Neural crest cell (in vitro differentiated cells): ENCODE measurements around the gene FMN1. TPM values are rescaled to one million over a fixed set of nuclear protein-coding genes. Genes with fewer than 3 reads are reported as not detected.

Source experiments
- DNase-seq: peaks from one replicate; pipeline ENCODE4 v3.0.0; 2021; ENCODE audit warnings: low read depth, mixed read lengths, low spot score
- H3K27ac Mint-ChIP-seq: one replicate; pipeline ENCODE4 v1.8.0; 2021; ENCODE audit warnings: mild to moderate bottlenecking, mixed read lengths; ENCODE audit not compliant: unreplicated experiment
- H3K27me3 Mint-ChIP-seq: 2 replicates; pipeline ENCODE4 v1.8.0; 2021; ENCODE audit warnings: low read depth, mild to moderate bottlenecking, mixed read lengths
- H3K36me3 Mint-ChIP-seq: 2 replicates; pipeline ENCODE4 v1.8.0; 2021; ENCODE audit warnings: low read depth, mild to moderate bottlenecking, mixed read lengths
- H3K4me1 Mint-ChIP-seq: 2 replicates; pipeline ENCODE4 v1.8.0; 2021; ENCODE audit warnings: mixed read lengths
- H3K4me3 Mint-ChIP-seq: one replicate; pipeline ENCODE4 v1.8.0; 2021; ENCODE audit warnings: mild to moderate bottlenecking, mixed read lengths
- H3K9me3 Mint-ChIP-seq: 2 replicates; pipeline ENCODE4 v1.8.0; 2021; ENCODE audit warnings: mixed read lengths
- CTCF ChIP-seq: fragments of 200-600 bp; sonication (generic); conservative IDR thresholded peaks from 2 replicates; pipeline ENCODE4 v1.5.0; 2021; ENCODE audit warnings: antibody characterized with exemption, mild to moderate bottlenecking
- total RNA-seq: library from RNA; stranded (reverse); gene quantifications from 2 replicates; pipeline ENCODE4 v1.2.1, GENCODE V29; 2021

The FMN1 gene
- total RNA-seq, 1 donor from 2014 or later, result 0.70 TPM

GRCh38 chr15:32840507-32841245 is 353.8 kb downstream of the FMN1 start:
- Mint-ChIP-seq H3K27me3 (peaks cover 5% of the 10 kb centered on the region), H3K9me3 (peaks cover 2% of the 10 kb centered on the region), H3K4me3 (no peak overlapping the region), H3K27ac (no peak overlapping the region), H3K4me1 (peaks cover 14% of the 10 kb centered on the region), H3K36me3 (no peaks in the 10 kb centered on the region)
- no peak for TF ChIP-seq CTCF
- no peak for DNase-seq

- H3K9me3 Mint-ChIP-seq, result no peaks in the 10 kb centered on the region
- no peak overlapping the region for H3K4me3 Mint-ChIP-seq
- no peak for DNase-seq
- peaks cover 3% of the 10 kb centered on the region for H3K27me3 Mint-ChIP-seq
- H3K36me3 Mint-ChIP-seq, result no peaks in the 10 kb centered on the region
- H3K4me1 Mint-ChIP-seq, result peaks cover 14% of the 10 kb centered on the region
- TF ChIP-seq CTCF, result no peak
- no peak overlapping the region for H3K27ac Mint-ChIP-seq
Measured at GRCh38 chr15:32838820-32839219, 355.7 kb downstream of the FMN1 start.

- Mint-ChIP-seq H3K27me3 (peaks cover 3% of the 10 kb centered on the region), H3K4me1 (peaks cover 14% of the 10 kb centered on the region), H3K4me3 (no peak overlapping the region), H3K36me3 (no peaks in the 10 kb centered on the region), H3K27ac (no peak overlapping the region), H3K9me3 (no peaks in the 10 kb centered on the region)
- no peak for DNase-seq
- no peak for TF ChIP-seq CTCF
Measured at GRCh38 chr15:32838338-32838737, 356.2 kb downstream of the FMN1 start.

GRCh38 chr15:32837935-32838334 is 356.6 kb downstream of the FMN1 start:
- H3K4me3 Mint-ChIP-seq, result no peak overlapping the region
- H3K27ac Mint-ChIP-seq, result no peak overlapping the region
- peaks cover 2% of the 10 kb centered on the region for H3K9me3 Mint-ChIP-seq
- H3K27me3 Mint-ChIP-seq, result peaks cover 3% of the 10 kb centered on the region
- no peaks in the 10 kb centered on the region for H3K36me3 Mint-ChIP-seq
- no peak for TF ChIP-seq CTCF
- no peak for DNase-seq
- peaks cover 14% of the 10 kb centered on the region for H3K4me1 Mint-ChIP-seq

GRCh38 chr15:32834156-32834555 is 360.4 kb downstream of the FMN1 start:
- no peak for DNase-seq
- Mint-ChIP-seq H3K27me3 (no peaks in the 10 kb centered on the region), H3K27ac (no peak overlapping the region), H3K4me3 (no peak overlapping the region), H3K36me3 (no peaks in the 10 kb centered on the region), H3K4me1 (peaks cover 14% of the 10 kb centered on the region), H3K9me3 (peaks cover 4% of the 10 kb centered on the region)
- TF ChIP-seq CTCF, result no peak
